ENCODE results near the gene SPHK1. TPM values are rescaled to one million over a fixed set of nuclear protein-coding genes. Genes with fewer than 3 reads are reported as not detected.

Gene SPHK1
- total and polyA plus RNA-seq, 2 donors (not counting 3 experiments of a cell fraction or from before 2014, with no cell fraction given): 85.6 to 97.4 TPM

- H3K27me3 ChIP-seq (ENCODE audit: control insufficient read depth in 2 of 2, insufficient read depth in 2 of 2, low read length in 2 of 2): no peaks in the 10 kb centered on the region
- ChIA-PET POLR2A (no interaction called here), CTCF (interaction anchor here (0.8 to 3.0 kb wide), 7 partner anchors 8 to 185 kb away, joined by 3 to 19 read pairs (median 8); no protein-coding TSS in a partner anchor)
- H3K4me2 ChIP-seq (ENCODE audit: insufficient read depth, low read length): no peak overlapping the region
- H3K4me3 ChIP-seq (replicated peaks in 1 of 3; ENCODE audit: insufficient read depth in 1 of 3, low read depth in 1 of 3, low read length in 3 of 3): no peak overlapping the region
- TF ChIP-seq MYC (IDR thresholded peaks at IDR 0.05; ENCODE audit: low read depth, low read length) (no peak), MAX (IDR thresholded peaks at IDR 0.05; ENCODE audit: insufficient read depth, insufficient read length) (no peak), FOS (IDR thresholded peaks at IDR 0.05; ENCODE audit: borderline replicate concordance, insufficient read depth, low read length) (no peak), POLR2AphosphoS5 (IDR thresholded peaks at IDR 0.05; ENCODE audit: insufficient read depth, low read depth, low read length) (no peak)
- H3K79me2 ChIP-seq (ENCODE audit: control insufficient read depth, insufficient read depth, low read length): peaks cover 15% of the 10 kb centered on the region
- H3K36me3 ChIP-seq (ENCODE audit: control insufficient read depth in 2 of 2, extremely low read depth in 1 of 2, insufficient read depth in 2 of 2, low read length in 2 of 2): peaks cover 0 to 3% of the 10 kb centered on the region in 2 experiments
- dilution Hi-C loops (cut with MboI; ENCODE audit: extremely low pct_ligation_motif_present, low sequenced_read_pairs): no loop called here
- no peak overlapping the region for H3K27ac ChIP-seq (ENCODE audit: insufficient read depth, low read depth, low read length)
- H2AFZ ChIP-seq (ENCODE audit: low read depth, low read length): no peak overlapping the region
- intact Hi-C loops (cut with micrococcal nuclease): no loop called here
- no TSS peak for BruUV-seq (replicated peaks)
- no peaks in the 10 kb centered on the region for H3K9me1 ChIP-seq (replicated peaks; ENCODE audit: control insufficient read depth, extremely low read depth, insufficient read depth, low read length)
- no peaks in the 10 kb centered on the region for H4K20me1 ChIP-seq (replicated peaks; ENCODE audit: control insufficient read depth, extremely low read depth, insufficient read depth, low read length)
- H3K4me1 ChIP-seq (ENCODE audit: control insufficient read depth, extremely low read depth, insufficient read depth, low read length): no peaks in the 10 kb centered on the region
- no peak overlapping the region for H3K9ac ChIP-seq (replicated peaks; ENCODE audit: extremely low read depth, insufficient read depth, low read length)
- no peaks in the 10 kb centered on the region for H3K9me3 ChIP-seq (replicated peaks; ENCODE audit: control insufficient read depth, insufficient read depth, low read length)
- FAIRE-seq: no peak
- no peak for DNase-seq (ENCODE audit: low read depth, low spot score)
Measured at GRCh38 chr17:76416899-76417298, 32.5 kb downstream of the SPHK1 start.

- intact Hi-C loops (cut with micrococcal nuclease) (no loop called here), dilution Hi-C loops (cut with MboI; ENCODE audit: extremely low pct_ligation_motif_present, low sequenced_read_pairs) (no loop called here)
- ChIA-PET POLR2A (no interaction called here), CTCF (interaction anchor here (0.8 to 3.0 kb wide), 7 partner anchors 9 to 184 kb away, joined by 3 to 19 read pairs (median 8); no protein-coding TSS in a partner anchor)
- H3K27ac ChIP-seq (ENCODE audit: insufficient read depth, low read depth, low read length): no peak overlapping the region
- no peak overlapping the region for H3K4me3 ChIP-seq (replicated peaks in 1 of 3; ENCODE audit: insufficient read depth in 1 of 3, low read depth in 1 of 3, low read length in 3 of 3)
- peaks cover 0 to 3% of the 10 kb centered on the region in 2 experiments for H3K36me3 ChIP-seq (ENCODE audit: control insufficient read depth in 2 of 2, extremely low read depth in 1 of 2, insufficient read depth in 2 of 2, low read length in 2 of 2)
- TF ChIP-seq POLR2A (IDR thresholded peaks at IDR 0.05; ENCODE audit: low read depth, low read length) (no peak), POLR2AphosphoS5 (IDR thresholded peaks at IDR 0.05; ENCODE audit: insufficient read depth, low read depth, low read length) (no peak), MAX (IDR thresholded peaks at IDR 0.05; ENCODE audit: insufficient read depth, insufficient read length) (no peak), JUN (IDR thresholded peaks at IDR 0.05; ENCODE audit: borderline replicate concordance, insufficient read depth, insufficient read length, low read depth) (no peak), MYC (IDR thresholded peaks at IDR 0.05; ENCODE audit: low read depth, low read length) (no peak), CTCF (IDR thresholded peaks at IDR 0.05; ENCODE audit: extremely low read depth in 1 of 2, insufficient read depth in 1 of 2, low read depth in 1 of 2, low read length in 2 of 2) (no peak), GATA2 (IDR thresholded peaks at IDR 0.05; ENCODE audit: insufficient read depth, insufficient read length, low read depth, low read length) (no peak), EZH2 (IDR thresholded peaks at IDR 0.05; ENCODE audit: borderline replicate concordance, low read depth, low read length, severe bottlenecking) (no peak), FOS (IDR thresholded peaks at IDR 0.05; ENCODE audit: borderline replicate concordance, insufficient read depth, low read length) (no peak)
- H3K9me3 ChIP-seq (replicated peaks; ENCODE audit: control insufficient read depth, insufficient read depth, low read length): no peaks in the 10 kb centered on the region
- DNase-seq (ENCODE audit: low read depth, low spot score) (no peak), FAIRE-seq (no peak)
- H3K9ac ChIP-seq (replicated peaks; ENCODE audit: extremely low read depth, insufficient read depth, low read length): no peak overlapping the region
- H3K4me1 ChIP-seq (ENCODE audit: control insufficient read depth, extremely low read depth, insufficient read depth, low read length): no peaks in the 10 kb centered on the region
- H3K79me2 ChIP-seq (ENCODE audit: control insufficient read depth, insufficient read depth, low read length): peaks cover 20% of the 10 kb centered on the region
- no peaks in the 10 kb centered on the region for H4K20me1 ChIP-seq (replicated peaks; ENCODE audit: control insufficient read depth, extremely low read depth, insufficient read depth, low read length)
- H3K27me3 ChIP-seq (ENCODE audit: control insufficient read depth in 2 of 2, insufficient read depth in 2 of 2, low read length in 2 of 2): no peaks in the 10 kb centered on the region
- BruUV-seq (replicated peaks): no TSS peak
- no peaks in the 10 kb centered on the region for H3K9me1 ChIP-seq (replicated peaks; ENCODE audit: control insufficient read depth, extremely low read depth, insufficient read depth, low read length)
- no peak overlapping the region for H3K4me2 ChIP-seq (ENCODE audit: insufficient read depth, low read length)
- H2AFZ ChIP-seq (ENCODE audit: low read depth, low read length): no peak overlapping the region
Measured at GRCh38 chr17:76417499-76418143, 33.2 kb downstream of the SPHK1 start.

All from endothelial cell of umbilical vein (primary cell).